ENCODE measurements around the gene ZBTB42.
A peak's percentile ranks its signal among the peaks of the same experiment; 100 is the strongest.

ZBTB42 gene

GRCh38 chr14:104800771-104801519 lies at the start of gene ZBTB42:
Gene ZBTB42 (plus strand): TSS chr14:104801101. CDS start chr14:104801198, 97 bp downstream.
- FAIRE-seq: no peak
- DNase-seq (ENCODE audit: insufficient read length, low spot score): no peak

- no peak for FAIRE-seq
- no peak for DNase-seq (ENCODE audit: insufficient read length, low spot score)
Observed at GRCh38 chr14:104751539-104752422, 49.1 kb upstream of the ZBTB42 start.

DNA sequence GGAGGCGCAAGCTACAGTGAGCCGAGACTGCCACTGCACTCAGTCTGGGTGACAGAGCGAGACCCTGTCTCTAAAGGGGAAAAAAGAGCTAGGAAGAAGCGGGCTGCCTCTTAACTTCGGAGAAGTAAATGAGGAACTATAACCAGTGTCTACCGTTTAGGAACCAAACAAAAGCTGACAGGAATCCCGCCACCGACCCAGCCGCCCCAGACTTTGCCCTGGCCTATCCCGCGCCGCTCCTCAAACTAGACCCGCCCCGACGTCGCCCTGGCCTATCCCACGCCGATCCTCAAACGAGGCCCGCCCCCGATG lies 48.5 kb upstream of the ZBTB42 start:
- FAIRE-seq: no peak

GRCh38 chr14:104752735-104753527 lies 48.0 kb upstream of the ZBTB42 start, which contains the start of gene SIVA1:
Gene SIVA1 (plus strand): TSS chr14:104753147. CDS start chr14:104753202, 55 bp downstream.
- DNase-seq (ENCODE audit: insufficient read length, low spot score) (peak; percentile 99), FAIRE-seq (peak; percentile 99)

More for the DNA sequence above, 48.5 kb upstream of the ZBTB42 start:
- DNase-seq (ENCODE audit: insufficient read length, low spot score): no peak

GRCh38 chr14:104753528-104754212 lies 47.2 kb upstream of the ZBTB42 start:
- FAIRE-seq: peak; percentile 16
- no peak for DNase-seq (ENCODE audit: insufficient read length, low spot score)

- FAIRE-seq (no peak), DNase-seq (ENCODE audit: insufficient read length, low spot score) (no peak)
Observed at GRCh38 chr14:104754213-104754851, 46.6 kb upstream of the ZBTB42 start.

DNA sequence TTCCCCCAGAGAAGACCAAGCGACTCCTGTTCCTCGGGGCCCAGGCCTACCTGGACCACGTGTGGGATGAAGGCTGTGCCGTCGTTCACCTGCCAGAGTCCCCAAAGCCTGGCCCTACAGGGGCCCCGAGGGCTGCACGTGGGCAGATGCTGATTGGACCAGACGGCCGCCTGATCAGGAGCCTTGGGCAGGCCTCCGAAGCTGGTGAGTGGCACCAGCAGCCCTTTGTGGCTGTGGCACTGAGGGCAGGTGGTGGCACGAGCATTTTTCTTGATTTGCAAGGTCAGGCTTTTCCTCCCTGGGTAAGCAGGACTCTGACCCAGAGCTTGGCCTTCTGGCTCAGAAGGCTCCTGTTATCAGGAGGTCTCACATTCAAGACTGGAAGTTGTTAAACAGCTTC lies 45.3 kb upstream of the ZBTB42 start:
- DNase-seq (ENCODE audit: insufficient read length, low spot score) (no peak), FAIRE-seq (no peak)

GRCh38 chr14:104756477-104757237 lies 44.2 kb upstream of the ZBTB42 start:
- DNase-seq (ENCODE audit: insufficient read length, low spot score) (no peak), FAIRE-seq (no peak)

DNA sequence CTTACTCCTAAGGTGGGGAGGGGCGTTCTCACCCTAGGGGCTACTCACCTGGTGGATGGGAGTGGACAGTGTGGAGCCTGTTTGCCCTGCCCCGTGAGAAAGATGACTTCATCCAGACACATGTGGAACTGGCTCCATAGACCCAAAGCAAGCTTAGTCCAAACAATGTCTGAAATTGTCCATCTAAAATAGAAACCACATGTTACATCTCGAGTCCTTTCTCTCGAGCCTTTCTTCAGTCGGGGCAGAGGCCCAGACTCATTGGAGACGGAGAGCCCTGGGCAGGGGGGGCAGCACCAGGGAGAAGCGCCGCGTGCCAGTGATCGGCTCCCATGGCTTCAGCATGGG lies 43.7 kb upstream of the ZBTB42 start:
- DNase-seq (ENCODE audit: insufficient read length, low spot score) (no peak), FAIRE-seq (no peak)

DNA sequence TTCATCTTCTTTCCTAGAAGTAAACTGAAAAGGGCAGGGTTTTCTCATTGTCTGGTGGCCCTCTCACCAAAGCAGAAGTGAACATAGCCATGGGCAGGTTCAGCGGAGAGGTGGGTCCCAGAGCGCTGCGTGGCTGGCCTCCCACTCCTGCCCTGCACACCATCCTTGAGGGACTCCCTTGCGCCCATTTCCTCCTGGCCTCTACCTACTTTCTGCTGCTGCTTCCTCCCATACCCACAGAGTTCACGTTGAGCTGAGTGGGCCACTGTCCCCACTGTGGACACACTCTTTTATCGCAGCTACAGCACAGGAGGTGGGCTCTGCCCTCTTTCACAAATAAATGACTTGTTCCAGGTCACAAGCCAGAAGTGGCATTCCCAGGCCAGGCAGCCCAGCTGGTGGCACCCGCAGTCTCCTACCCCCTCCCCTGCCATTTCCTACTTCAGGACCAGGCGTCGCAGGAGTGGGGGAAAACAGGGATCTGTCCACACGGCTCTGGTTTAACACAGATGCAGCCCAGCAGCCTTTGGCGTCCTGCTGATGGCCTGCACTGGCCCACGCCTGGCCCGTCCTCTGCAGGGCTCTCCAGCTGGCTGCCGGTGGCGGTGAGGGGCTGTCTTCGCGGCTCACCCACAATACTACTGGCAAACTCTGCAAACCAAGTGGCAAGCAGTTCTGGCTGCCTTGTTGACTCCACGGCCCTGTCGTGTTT lies 43.1 kb upstream of the ZBTB42 start:
- no peak for FAIRE-seq

DNA sequence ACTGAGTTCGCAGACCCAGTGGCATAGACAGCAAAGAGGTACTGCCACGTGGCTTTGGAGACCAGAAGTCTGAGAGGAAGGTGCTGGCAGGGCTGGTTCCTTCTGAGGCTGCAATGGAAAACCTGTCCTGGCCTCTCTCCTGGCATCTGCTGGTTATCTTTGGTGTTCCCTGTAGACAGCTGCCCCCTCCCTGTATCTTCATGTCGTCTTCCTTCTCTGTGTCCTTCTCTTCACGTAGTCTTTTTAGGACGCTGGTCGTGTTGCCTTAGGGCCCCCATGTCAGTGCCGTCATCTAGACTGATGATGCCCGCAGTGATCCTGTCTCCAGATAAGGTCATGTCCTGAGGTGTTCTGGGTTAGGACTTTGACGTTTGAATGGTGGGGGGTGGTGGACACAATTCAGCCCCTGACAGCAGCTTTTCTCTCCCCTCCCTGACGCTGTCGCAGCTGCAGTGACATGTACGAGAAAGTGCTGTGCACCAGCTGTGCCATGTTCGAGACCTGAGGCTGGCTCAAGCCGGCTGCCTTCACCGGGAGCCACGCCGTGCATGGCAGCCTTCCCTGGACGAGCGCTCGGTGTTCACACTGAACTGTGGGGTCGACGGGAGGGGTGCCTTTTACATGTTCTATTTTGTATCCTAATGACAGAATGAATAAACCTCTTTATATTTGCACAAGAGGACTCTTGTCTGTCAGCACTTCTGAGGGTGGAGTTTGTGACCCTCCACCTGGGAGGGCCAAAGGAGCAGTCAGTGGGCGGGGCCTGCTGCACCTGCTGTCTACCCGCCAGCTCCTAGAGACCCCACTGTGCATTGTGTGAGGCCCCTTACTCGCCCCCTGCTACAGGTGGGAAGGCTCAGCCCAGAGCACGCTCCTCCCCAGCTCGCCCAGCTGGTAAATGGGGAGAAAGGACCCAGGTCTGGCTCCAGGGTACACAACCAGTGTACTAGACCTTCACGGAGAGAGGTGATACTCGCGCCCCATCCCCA lies 41.6 kb upstream of the ZBTB42 start:
- DNase-seq (ENCODE audit: insufficient read length, low spot score) (no peak), FAIRE-seq (no peak)

More for the DNA sequence above, 43.1 kb upstream of the ZBTB42 start:
- no peak for DNase-seq (ENCODE audit: insufficient read length, low spot score)

DNA sequence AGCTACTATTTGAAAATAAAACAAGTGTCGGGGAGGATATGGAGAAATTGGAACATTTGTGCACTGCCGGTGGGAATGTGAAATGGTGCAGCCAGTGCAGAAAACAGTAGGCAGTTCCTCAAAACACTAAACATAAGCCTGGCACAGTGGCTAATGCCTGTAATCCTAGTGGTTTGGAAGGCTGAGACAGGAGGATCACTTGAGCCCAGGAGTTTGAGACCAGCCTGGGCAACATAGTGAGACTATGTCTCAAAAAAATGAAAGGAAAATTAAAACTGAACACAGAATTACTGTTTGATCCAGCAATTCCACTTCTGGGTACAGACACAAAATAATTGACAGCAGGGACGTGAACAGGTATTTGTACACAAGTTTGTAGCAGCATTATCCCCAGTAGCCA lies 35.4 kb upstream of the ZBTB42 start:
- DNase-seq (ENCODE audit: insufficient read length, low spot score): no peak
- no peak for FAIRE-seq

- FAIRE-seq (no peak), DNase-seq (ENCODE audit: insufficient read length, low spot score) (no peak)
Observed at GRCh38 chr14:104766256-104766862, 34.5 kb upstream of the ZBTB42 start.

DNA sequence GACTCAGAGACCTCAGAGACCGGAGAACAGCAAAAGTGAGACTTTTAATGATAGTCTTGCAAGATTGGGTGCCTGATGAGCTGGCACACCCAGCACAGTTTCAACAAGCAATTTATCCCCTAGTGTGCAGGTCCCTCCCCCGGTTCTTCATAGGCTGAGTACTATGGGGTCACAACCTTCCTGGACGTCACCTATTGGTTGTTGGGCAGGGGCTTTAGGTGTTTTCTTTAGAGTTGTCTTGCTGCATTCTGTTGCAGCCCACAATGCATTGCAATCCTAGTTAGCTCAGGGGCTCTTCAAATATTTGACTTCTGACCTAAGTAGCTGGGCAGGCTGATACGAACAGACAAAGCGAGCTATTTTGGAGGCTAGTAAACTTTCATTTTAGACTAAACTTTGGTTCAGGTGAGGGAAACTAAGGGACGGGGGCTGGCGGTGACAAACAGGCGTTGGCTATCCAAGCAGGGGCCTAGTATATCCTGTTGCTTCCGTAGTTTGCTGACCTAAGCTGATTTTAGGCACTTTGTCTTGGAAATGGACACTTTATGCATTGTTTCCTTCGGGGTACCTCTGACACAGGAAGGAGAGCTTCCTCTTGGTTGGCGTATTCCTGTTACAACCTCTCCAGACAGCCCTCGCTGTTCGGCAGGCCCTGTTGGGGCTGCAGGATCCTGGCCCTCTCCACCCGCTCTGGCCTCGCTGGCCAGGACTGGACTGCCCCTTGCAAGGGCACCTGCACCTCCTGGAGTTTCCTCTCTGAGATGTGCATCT lies 33.9 kb upstream of the ZBTB42 start:
- FAIRE-seq: no peak

DNA sequence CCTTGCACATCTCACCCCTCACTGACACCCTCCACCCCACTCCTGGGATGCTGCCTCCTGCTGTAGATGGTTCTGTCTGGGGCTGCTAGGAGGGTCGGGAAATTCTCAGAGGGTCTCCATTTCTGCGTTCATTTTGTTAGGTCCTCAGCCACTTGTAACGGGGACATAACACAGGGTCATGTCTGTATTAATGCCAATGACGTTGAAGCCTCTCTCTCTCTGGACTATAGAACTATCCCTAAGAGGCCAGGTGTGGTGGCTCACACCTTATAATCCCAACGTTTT lies 33.3 kb upstream of the ZBTB42 start:
- FAIRE-seq (no peak), DNase-seq (ENCODE audit: insufficient read length, low spot score) (no peak)

More for the DNA sequence above, 33.9 kb upstream of the ZBTB42 start:
- no peak for DNase-seq (ENCODE audit: insufficient read length, low spot score)

Data from HTR-8/SVneo (cell line).